Measurements from ENCODE around the gene PPM1K.

DNA sequence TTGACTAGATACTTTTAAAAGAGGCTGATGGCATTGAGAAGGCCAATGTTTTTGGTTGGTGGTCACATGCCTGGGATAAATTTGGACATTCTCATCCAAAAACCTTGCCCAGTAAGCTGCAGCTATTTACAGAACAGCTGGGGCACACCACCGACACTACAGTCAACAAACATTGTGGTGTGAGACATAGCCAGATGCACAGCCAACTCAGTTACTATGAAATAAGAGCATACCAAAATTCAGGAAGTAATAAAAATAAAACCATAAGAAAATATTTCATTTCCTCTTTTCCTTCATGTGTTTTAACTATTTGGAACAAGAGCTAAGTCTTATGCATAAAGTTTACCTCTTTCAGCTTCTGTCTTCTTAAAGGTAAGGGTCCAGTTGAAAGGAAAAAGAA, 8.8 kb downstream of the PPM1K start:
- TF ChIP-seq, protein P1, sequence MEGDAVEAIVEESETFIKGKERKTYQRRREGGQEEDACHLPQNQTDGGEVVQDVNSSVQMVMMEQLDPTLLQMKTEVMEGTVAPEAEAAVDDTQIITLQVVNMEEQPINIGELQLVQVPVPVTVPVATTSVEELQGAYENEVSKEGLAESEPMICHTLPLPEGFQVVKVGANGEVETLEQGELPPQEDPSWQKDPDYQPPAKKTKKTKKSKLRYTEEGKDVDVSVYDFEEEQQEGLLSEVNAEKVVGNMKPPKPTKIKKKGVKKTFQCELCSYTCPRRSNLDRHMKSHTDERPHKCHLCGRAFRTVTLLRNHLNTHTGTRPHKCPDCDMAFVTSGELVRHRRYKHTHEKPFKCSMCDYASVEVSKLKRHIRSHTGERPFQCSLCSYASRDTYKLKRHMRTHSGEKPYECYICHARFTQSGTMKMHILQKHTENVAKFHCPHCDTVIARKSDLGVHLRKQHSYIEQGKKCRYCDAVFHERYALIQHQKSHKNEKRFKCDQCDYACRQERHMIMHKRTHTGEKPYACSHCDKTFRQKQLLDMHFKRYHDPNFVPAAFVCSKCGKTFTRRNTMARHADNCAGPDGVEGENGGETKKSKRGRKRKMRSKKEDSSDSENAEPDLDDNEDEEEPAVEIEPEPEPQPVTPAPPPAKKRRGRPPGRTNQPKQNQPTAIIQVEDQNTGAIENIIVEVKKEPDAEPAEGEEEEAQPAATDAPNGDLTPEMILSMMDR (conservative IDR thresholded peaks at IDR 0.05 in 1 of 2, IDR thresholded peaks at IDR 0.05 in 1 of 2; ENCODE audit: extremely low read depth in 1 of 2, insufficient read depth in 1 of 2, low read depth in 1 of 2, low read length in 2 of 2): no peak
- TF ChIP-seq EZH2 (IDR thresholded peaks at IDR 0.05; ENCODE audit: borderline replicate concordance, low read length): no peak

Measured in mammary epithelial cell (primary cell).